GM18508 (cell line): ENCODE results near the gene SRP19.
"Not testable (repeated sequence)": the region's sequence is repeated elsewhere in the genome, so short reads cannot be mapped to it uniquely, and the experiment has no call there.

Source experiments
- ATAC-seq: cut with Tn5 transposase; IDR thresholded peaks from one replicate; pipeline ENCODE4 v1.9.1; 2021; ENCODE audit warnings: moderate number of reproducible peaks; ENCODE audit not compliant: insufficient read depth, unreplicated experiment

The SRP19 gene

GRCh38 chr5:112867411-112867810 lies 6.3 kb downstream of the SRP19 start:
- no peak for ATAC-seq

- no peak for ATAC-seq
These were observed 8.9 kb downstream of the SRP19 start for GRCh38 chr5:112869948-112870347.

DNA sequence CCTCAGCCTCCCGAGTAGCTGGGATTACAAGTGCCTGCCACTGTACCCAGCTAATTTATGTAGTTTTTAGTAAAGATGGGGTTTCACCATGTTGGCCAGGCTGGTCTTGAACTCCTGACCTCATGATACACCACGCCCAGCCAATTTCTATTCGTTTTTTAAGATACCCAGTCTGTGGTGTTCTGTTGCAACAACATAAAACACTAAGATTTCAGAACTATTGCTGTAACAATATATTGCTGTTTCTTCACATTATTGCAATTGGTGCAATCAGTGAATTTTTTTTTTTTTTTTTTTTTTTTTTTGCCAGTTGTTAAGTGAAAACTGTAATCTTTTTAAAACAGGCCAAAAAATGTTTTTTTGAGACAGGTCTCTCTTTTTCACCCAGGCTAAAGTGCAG lies 9.9 kb downstream of the SRP19 start:
- ATAC-seq, result no peak

GRCh38 chr5:112876362-112876761 lies 15.3 kb downstream of the SRP19 start:
- ATAC-seq, result no peak

DNA sequence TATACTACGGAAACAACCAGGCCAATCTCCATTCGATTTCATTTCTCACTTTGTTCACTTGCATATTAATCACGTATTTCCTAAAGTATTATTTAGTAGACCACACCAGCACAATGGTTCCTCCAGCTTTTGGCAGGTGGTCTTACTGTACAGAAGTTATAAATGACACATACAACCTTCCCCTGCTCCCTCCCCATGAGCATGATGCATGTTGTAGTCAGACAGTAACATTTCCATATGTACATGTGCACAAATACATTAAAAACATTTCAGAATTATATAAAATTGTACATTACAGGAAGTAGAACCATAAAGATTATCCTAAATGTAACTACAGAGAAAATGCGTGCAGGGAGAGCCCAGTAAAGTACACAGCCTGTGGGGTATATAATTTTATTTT lies 17.0 kb downstream of the SRP19 start:
- ATAC-seq, result no peak

- ATAC-seq, result no peak
These were observed 17.7 kb downstream of the SRP19 start for GRCh38 chr5:112878760-112879159.

GRCh38 chr5:112880219-112880964 lies 19.3 kb downstream of the SRP19 start:
- no peak for ATAC-seq

GRCh38 chr5:112883192-112883591 lies 22.1 kb downstream of the SRP19 start:
- ATAC-seq, result no peak

- no peak for ATAC-seq
These were observed 23.9 kb downstream of the SRP19 start for GRCh38 chr5:112885001-112885400.

DNA sequence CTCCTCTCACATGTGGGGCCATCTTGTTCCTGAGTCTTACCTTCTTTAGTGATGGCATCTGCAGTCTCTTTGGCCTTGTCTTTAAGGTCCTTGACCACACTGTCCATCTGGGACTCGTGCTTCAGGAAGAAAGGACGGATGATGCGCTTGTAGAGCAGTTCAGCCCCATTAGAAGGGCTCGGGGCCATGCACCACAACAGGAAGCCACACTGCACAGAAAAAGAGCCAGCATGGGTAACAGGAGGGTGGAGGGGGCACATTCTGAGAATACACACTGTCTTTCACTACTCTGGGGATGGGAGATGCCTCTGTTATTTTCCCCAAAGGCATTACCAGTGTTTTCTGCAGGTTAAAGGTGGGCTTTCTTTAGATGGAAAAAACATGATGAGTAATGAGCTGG lies 25.9 kb downstream of the SRP19 start:
- no peak for ATAC-seq

GRCh38 chr5:112892066-112892465 lies 31.0 kb downstream of the SRP19 start:
- not testable (repeated sequence) for ATAC-seq

- ATAC-seq, result no peak
These were observed 31.7 kb downstream of the SRP19 start for GRCh38 chr5:112892776-112893175.

DNA sequence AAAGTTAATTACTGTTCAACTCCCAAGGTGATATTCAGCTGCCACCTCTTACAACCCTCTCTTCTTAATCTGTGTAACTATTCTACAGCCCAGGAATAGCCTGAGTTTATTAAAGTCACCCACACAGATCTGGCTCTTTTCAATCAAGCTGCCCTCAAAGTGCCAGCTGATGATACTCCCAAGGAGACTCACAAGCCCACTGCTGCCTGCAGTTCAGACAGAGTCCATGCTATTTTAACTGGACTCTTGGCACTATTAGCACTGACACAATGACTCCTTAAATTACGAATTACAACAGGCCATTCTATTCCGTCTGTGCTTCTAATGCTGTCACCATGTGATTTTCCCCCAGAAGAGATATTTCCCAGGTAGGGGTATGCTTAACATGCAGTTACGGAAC lies 34.6 kb downstream of the SRP19 start:
- ATAC-seq, result no peak

DNA sequence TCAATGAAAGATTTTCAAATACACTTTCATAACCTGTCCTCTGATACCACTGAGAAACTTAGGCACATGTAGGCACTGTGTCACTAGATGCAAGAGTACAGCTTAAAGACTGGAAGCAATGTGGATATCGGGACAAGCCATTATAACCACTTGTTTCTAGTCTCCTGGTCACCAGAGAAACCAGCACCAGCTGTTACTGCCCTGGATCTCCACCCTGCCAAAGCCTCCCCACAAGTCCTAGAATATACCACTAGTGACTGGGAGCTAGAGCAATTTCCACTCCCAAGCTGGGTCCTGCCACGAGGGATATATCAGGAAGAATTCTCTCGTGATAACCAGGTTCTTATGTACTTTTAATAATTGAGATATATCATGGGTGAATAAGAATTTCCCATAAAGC lies 41.5 kb downstream of the SRP19 start:
- ATAC-seq, result no peak

DNA sequence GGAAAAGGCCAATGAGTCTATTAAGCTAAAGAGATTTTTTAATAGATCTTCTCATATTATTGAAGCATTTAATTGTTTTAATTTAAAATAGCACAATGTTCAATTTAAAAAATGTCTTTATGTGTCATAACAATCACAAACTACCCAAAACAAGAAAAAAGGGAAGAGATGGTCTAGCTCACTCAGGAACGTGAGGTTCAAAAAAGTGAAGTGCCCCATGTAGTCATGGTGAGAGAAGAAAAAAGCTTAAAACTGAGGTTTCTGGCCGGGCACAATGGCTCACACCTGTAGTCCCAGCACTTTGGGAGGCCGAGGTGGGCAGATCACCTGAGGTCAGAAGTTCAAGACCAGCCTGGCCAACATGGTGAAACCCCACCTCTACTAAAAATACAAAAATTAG lies 43.9 kb downstream of the SRP19 start:
- ATAC-seq, result not testable (repeated sequence)

DNA sequence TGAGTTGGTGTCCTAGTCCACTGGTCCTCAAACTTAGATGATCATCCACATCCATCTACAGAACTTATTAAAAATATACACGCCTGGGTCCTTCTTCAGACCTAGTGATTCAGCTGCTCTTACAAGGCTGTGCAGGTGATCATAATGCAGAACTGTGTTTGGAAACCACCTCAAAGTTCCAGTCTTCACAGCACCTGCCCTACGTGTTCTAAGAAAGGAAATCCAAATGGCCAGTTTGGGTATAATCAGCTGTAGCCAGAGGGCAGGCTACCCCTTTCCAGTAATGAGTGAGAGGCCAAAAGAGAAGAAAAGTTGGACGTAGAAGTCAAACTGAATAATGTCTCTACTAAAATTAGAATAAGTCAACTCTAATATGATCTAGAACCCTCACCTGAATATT lies 45.5 kb downstream of the SRP19 start:
- no peak for ATAC-seq

GRCh38 chr5:112907166-112907631 lies 46.1 kb downstream of the SRP19 start:
- no peak for ATAC-seq

DNA sequence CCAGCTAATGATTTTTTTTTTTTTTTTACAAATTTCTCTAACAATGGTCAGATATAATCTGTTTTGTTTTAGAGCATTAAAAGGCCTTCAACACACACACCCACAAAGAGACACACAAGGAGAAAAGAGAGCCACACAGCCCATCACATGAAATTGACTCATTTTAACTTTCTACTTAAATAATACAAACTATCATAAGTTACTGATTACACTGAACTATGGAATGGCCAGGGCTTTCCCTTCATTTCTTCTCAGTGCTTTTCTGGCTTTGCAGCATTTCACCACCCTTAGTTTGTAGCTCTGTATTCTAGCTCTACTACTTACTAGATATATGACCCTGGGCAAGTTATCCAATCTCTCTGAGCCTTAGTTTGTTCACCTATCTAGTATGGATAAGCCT lies 47.8 kb downstream of the SRP19 start:
- ATAC-seq, result no peak

DNA sequence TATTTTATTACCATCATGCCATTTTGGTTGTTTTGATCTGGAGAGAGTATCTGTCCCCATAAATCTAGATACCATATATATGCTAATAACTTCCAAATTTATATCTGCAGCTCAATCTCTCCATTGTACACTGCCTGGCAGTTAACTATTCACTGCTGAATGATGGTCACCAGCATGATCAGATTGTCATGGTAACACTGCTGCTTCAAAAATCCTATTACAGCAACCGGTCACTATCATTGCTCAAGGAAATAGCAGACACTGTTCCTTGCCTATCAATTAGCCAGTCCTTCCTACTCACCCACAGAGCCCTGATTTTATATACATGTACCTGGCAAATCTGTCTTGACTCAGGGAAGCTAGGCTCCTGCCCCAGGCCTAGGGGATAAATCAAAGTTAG lies 49.4 kb downstream of the SRP19 start:
- no peak for ATAC-seq

GRCh38 chr5:112914584-112914983 lies 53.5 kb downstream of the SRP19 start:
- no peak for ATAC-seq

- ATAC-seq, result peak; percentile 41
These were observed 54.7 kb downstream of the SRP19 start for GRCh38 chr5:112915831-112916230.

GRCh38 chr5:112917453-112917995 lies 56.4 kb downstream of the SRP19 start:
- no peak for ATAC-seq
